HL-60 (cell line): Measurements from ENCODE around the gene LRP10.

Source experiments
- DNase-seq, 2 experiments: peaks; one replicate each; pipeline ENCODE4 v3.0.0-alpha.2; 2010 to 2020; ENCODE audit warnings: low read depth in 1 of 2, low spot score in 1 of 2
- H3K27ac ChIP-seq: fragments of 250-450 bp; sonication (Bioruptor Pico); replicated peaks from 2 replicates; pipeline ENCODE4 v1.5.1; 2020; ENCODE audit warnings: mild to moderate bottlenecking, moderate library complexity
- H3K27me3 ChIP-seq: fragments of 250-450 bp; sonication (Bioruptor Pico); 2 replicates; pipeline ENCODE4 v1.5.1; 2021; ENCODE audit warnings: mild to moderate bottlenecking, moderate library complexity; ENCODE audit not compliant: insufficient read depth, poor library complexity, severe bottlenecking
- H3K4me3 ChIP-seq: replicated peaks from 2 replicates; pipeline ENCODE4 v1.5.1; 2011; ENCODE audit warnings: mild to moderate bottlenecking, control low read depth, low read length; ENCODE audit not compliant: insufficient read depth
- GABPA ChIP-seq: IDR thresholded peaks from 2 replicates; pipeline ENCODE4 v1.6.1; 2012; ENCODE audit warnings: low read depth
- POLR2AphosphoS5 ChIP-seq: IDR thresholded peaks from 2 replicates; pipeline ENCODE4 v1.6.1; 2012; ENCODE audit warnings: low read depth
- SPI1 ChIP-seq: IDR thresholded peaks from 2 replicates; pipeline ENCODE4 v1.6.1; 2012; ENCODE audit warnings: low read depth, mild to moderate bottlenecking, borderline replicate concordance
- TF ChIP-seq, protein P1 (sequence below): IDR thresholded peaks from one replicate; pipeline ENCODE4 v1.5.1; 2011; ENCODE audit warnings: low read length, control low read depth, inconsistent platforms; ENCODE audit not compliant: insufficient read depth
- TF ChIP-seq, protein P2 (sequence below): IDR thresholded peaks from 2 replicates; pipeline ENCODE4 v1.6.1; 2012; ENCODE audit warnings: low read depth; ENCODE audit not compliant: insufficient replicate concordance

The LRP10 gene

DNA sequence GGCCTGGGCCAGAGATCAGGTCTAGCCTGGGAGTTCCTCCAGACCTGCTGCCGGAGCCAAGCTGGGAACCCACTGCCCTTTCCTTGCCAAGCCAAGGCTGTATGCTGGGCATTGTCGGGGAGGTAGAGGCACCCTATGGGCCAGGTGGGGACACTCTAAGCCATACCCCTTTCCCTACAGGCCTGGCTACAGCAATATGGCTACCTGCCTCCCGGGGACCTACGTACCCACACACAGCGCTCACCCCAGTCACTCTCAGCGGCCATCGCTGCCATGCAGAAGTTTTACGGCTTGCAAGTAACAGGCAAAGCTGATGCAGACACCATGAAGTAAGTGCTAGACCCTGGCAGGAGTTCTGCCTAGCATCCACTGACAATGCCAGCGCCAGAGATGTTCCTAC lies 30.2 kb upstream of the LRP10 start:
- TF ChIP-seq, protein P1, sequence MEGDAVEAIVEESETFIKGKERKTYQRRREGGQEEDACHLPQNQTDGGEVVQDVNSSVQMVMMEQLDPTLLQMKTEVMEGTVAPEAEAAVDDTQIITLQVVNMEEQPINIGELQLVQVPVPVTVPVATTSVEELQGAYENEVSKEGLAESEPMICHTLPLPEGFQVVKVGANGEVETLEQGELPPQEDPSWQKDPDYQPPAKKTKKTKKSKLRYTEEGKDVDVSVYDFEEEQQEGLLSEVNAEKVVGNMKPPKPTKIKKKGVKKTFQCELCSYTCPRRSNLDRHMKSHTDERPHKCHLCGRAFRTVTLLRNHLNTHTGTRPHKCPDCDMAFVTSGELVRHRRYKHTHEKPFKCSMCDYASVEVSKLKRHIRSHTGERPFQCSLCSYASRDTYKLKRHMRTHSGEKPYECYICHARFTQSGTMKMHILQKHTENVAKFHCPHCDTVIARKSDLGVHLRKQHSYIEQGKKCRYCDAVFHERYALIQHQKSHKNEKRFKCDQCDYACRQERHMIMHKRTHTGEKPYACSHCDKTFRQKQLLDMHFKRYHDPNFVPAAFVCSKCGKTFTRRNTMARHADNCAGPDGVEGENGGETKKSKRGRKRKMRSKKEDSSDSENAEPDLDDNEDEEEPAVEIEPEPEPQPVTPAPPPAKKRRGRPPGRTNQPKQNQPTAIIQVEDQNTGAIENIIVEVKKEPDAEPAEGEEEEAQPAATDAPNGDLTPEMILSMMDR = no peak
- TF ChIP-seq GABPA (no peak), SPI1 (no peak), POLR2AphosphoS5 (no peak)
- TF ChIP-seq, protein P2, sequence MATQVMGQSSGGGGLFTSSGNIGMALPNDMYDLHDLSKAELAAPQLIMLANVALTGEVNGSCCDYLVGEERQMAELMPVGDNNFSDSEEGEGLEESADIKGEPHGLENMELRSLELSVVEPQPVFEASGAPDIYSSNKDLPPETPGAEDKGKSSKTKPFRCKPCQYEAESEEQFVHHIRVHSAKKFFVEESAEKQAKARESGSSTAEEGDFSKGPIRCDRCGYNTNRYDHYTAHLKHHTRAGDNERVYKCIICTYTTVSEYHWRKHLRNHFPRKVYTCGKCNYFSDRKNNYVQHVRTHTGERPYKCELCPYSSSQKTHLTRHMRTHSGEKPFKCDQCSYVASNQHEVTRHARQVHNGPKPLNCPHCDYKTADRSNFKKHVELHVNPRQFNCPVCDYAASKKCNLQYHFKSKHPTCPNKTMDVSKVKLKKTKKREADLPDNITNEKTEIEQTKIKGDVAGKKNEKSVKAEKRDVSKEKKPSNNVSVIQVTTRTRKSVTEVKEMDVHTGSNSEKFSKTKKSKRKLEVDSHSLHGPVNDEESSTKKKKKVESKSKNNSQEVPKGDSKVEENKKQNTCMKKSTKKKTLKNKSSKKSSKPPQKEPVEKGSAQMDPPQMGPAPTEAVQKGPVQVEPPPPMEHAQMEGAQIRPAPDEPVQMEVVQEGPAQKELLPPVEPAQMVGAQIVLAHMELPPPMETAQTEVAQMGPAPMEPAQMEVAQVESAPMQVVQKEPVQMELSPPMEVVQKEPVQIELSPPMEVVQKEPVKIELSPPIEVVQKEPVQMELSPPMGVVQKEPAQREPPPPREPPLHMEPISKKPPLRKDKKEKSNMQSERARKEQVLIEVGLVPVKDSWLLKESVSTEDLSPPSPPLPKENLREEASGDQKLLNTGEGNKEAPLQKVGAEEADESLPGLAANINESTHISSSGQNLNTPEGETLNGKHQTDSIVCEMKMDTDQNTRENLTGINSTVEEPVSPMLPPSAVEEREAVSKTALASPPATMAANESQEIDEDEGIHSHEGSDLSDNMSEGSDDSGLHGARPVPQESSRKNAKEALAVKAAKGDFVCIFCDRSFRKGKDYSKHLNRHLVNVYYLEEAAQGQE = no peak
- DNase-seq = no peak
- Histone ChIP-seq H3K27me3 (no peaks in the 10 kb centered on the region), H3K4me3 (no peak overlapping the region), H3K27ac (no peak overlapping the region)

DNA sequence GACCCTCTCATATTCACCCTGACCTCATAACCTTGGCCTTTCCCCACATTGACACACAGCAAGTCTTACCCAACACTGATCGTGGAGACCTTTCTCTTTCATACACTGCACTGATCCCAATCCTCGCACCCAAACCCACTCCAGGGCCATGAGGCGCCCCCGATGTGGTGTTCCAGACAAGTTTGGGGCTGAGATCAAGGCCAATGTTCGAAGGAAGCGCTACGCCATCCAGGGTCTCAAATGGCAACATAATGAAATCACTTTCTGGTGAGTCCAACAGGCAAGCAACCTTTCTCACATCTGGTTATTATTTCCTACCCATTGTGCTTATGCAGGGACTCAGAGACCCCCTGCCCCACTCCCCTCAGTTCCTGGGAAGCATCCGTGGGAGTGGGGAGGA lies 29.8 kb upstream of the LRP10 start:
- Histone ChIP-seq H3K27me3 (no peaks in the 10 kb centered on the region), H3K4me3 (no peak overlapping the region), H3K27ac (no peak overlapping the region)
- no peak for DNase-seq
- no peak for TF ChIP-seq POLR2AphosphoS5
- TF ChIP-seq, protein P2 = no peak
- no peak for TF ChIP-seq SPI1
- TF ChIP-seq, protein P1 = no peak
- no peak for TF ChIP-seq GABPA

DNA sequence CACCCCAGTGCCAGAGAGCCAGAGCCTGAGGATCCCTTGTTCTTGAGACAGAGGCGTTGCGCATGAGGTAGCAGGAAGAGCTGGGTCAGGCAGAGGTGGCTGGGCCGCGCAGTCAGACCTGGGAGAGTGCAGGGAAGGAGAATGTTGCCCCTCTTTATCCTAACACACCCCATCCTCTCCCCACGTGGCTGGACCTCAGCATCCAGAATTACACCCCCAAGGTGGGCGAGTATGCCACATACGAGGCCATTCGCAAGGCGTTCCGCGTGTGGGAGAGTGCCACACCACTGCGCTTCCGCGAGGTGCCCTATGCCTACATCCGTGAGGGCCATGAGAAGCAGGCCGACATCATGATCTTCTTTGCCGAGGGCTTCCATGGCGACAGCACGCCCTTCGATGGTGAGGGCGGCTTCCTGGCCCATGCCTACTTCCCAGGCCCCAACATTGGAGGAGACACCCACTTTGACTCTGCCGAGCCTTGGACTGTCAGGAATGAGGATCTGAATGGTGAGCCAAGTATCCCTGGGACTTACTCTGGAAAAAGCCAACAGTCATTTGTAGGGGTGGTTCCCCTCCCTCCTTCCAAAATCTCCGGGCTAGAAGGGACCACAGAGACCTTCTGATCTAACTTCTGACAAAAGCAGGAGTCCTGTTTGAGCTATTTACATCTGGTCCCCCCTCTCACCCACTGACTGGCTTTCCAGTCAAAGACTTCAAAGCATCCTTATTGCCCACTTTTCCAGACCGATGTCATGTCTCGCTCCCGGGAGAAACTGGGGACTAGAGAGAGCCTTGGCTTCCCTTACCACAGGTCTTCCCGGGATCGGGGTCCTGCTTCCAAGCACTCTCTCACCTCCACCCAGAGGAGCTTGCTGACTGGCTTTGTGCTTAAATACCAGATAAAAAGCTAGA lies 29.1 kb upstream of the LRP10 start:
- no peaks in the 10 kb centered on the region for H3K27me3 ChIP-seq
- TF ChIP-seq GABPA (no peak), POLR2AphosphoS5 (no peak), SPI1 (no peak)
- TF ChIP-seq, protein P2 = no peak
- TF ChIP-seq, protein P1 = no peak
- no peak overlapping the region for H3K27ac ChIP-seq
- DNase-seq = no peak
- H3K4me3 ChIP-seq = no peak overlapping the region
